Smooth muscle cell of bladder (primary cell): ENCODE data around the gene P4HA3. TPM values are rescaled to one million over a fixed set of nuclear protein-coding genes. Genes with fewer than 3 reads are reported as not detected.

ENCODE experiments used
- total RNA-seq: library from RNA; depleted of rRNA; stranded (reverse); fragments of >200 nt; gene quantifications from 2 replicates; pipeline ENCODE4 v1.2.3, GENCODE V29; 2014

The P4HA3 gene
- 20.8 and 35.9 TPM in 2 replicates for total RNA-seq

DNA sequence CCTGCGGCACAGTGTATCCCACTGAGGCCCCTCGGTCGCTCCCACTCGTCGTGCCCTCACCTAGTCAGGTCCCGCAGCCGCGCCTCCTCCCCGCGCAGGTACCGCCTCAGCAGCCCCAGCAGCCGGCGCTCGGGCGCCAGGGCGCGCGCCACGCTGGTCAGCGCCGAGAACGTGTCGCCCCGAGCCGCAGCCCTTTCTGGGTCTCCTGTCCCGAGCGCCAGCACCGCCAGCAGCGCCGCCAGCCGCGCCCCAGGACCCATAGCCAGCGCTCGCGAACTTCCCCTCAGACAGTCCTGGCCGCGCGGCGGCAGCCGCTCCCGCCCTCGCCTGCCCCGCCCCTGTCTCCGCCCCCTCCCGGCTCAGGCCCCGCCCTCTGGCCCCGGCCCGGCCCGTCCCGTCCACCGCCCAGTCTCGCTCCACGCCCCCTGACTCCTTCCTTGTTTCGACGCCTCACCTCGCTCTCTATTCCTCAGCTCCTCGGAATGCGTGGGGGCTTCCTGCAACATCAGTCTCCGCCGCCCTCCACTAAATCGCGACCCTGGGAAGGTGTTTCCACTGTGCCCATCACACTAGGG is at the start of gene P4HA3:
Gene P4HA3 (minus strand): TSS at position 289 of the 575 bp plus-strand sequence. CDS start 29 bp downstream, at position 260.

Other genes starting within 250 kb of the P4HA3 start
- gene C2CD3, start 140.6 kb downstream of the P4HA3 start, total RNA-seq, result 4.1 and 5.9 TPM in 2 replicates
- gene PPME1, start 140.4 kb downstream of the P4HA3 start, total RNA-seq, result 20.6 and 27.5 TPM in 2 replicates
- gene PGM2L1, start 86.8 kb upstream of the P4HA3 start, total RNA-seq, result 3.0 and 3.5 TPM in 2 replicates
- 5.5 and 18.1 TPM in 2 replicates for gene KCNE3, start 155.9 kb upstream of the P4HA3 start, total RNA-seq
- gene LIPT2, start 182.1 kb upstream of the P4HA3 start, total RNA-seq, result 3.3 and 3.6 TPM in 2 replicates